HG02571 (cell line): Measurements from ENCODE around the gene NALCN.
"Not testable (repeated sequence)": the region's sequence is repeated elsewhere in the genome, so short reads cannot be mapped to it uniquely, and the experiment has no call there.

Source experiments
- ATAC-seq: cut with Tn5 transposase; IDR thresholded peaks from one replicate; pipeline ENCODE4 v1.9.1; 2021; ENCODE audit warnings: mild to moderate bottlenecking, moderate library complexity; ENCODE audit not compliant: unreplicated experiment

NALCN gene

GRCh38 chr13:101343128-101343787 is 73.0 kb downstream of the NALCN start:
- ATAC-seq = no peak

GRCh38 chr13:101341464-101341863 is 74.8 kb downstream of the NALCN start:
- ATAC-seq = no peak

- no peak for ATAC-seq
Measured at GRCh38 chr13:101339202-101339601, 77.1 kb downstream of the NALCN start.

GRCh38 chr13:101332583-101332982 is 83.7 kb downstream of the NALCN start:
- ATAC-seq = no peak

DNA sequence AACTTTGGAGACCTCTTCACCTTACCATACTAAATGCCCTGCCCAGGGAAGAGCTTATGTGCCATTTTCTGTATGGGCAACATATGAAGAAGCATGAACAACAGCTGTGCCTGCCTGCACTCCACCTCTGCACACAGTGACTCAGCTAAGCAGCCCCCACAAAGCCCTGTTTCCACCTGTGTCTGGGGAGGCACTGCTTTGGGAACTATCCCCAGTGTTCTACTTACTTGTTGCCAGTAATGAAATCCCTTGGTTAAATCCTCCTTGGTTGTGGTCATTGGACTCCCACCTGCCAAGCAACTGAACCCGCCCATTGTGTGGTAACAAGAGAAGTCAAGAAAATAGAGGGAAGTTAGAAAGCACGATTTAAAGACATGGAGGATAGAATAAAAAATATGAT is 84.6 kb downstream of the NALCN start:
- no peak for ATAC-seq

DNA sequence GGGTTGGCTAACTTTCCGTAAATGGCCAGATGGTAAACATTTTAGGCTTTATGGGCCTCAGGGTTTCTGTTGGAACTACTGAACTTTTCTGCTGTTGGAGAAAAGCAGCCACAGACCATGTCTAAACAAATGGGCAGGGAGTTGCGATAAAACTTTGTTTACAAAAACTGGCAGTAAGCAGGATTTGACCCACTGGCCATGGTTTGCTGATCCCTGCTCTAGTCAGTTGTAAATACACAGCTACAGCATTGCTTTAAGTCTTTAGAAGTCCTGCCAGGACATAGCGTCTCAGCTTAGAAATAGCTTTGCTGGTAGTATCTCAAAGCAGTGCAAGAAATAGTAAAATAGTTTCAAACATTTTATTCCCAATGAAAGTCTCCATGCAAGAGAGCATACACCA is 88.4 kb downstream of the NALCN start:
- no peak for ATAC-seq

GRCh38 chr13:101326710-101327109 is 89.6 kb downstream of the NALCN start:
- no peak for ATAC-seq

GRCh38 chr13:101325423-101325822 is 90.9 kb downstream of the NALCN start:
- no peak for ATAC-seq

- no peak for ATAC-seq
Measured at GRCh38 chr13:101323601-101324000, 92.7 kb downstream of the NALCN start.

DNA sequence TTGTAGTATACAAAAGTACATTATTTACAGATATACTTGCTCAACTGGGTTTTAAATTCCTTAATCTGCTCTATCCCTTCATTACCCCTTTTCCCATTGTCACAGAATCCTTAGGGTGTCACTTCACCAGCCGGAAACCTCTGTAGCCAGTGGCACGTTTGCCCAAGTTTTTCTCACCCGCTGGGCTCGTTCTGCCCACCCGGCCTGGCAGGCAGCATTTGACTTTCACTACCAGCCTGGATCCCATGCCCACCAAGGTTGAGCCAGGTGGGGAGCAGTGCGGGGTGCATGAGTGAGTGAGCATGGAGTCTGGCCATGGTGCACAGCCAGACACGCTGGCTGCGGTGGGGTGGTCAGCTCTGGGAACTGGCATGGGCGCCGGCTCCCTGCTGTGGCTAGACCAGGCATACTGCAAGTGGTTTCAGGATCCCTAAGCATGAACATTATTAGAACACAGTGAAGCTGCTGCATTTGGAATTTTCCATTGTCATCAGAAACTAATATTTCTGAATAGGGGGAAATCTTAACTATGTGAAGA is 98.3 kb downstream of the NALCN start:
- no peak for ATAC-seq

DNA sequence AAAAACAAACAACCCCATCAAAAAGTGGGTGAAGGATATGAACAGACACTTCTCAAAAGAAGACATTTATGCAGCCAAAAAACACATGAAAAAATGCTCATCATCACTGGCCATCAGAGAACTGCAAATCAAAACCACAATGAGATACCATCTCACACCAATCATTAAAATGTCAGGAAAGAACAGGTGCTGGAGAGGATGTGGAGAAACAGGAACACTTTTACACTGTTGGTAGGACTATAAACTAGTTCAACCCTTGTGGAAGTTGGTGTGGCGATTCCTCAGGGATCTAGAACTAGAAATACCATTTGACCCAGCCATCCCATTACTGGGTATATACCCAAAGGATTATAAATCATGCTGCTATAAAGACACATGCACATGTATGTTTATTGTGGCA is 102.8 kb downstream of the NALCN start:
- ATAC-seq = not testable (repeated sequence)

DNA sequence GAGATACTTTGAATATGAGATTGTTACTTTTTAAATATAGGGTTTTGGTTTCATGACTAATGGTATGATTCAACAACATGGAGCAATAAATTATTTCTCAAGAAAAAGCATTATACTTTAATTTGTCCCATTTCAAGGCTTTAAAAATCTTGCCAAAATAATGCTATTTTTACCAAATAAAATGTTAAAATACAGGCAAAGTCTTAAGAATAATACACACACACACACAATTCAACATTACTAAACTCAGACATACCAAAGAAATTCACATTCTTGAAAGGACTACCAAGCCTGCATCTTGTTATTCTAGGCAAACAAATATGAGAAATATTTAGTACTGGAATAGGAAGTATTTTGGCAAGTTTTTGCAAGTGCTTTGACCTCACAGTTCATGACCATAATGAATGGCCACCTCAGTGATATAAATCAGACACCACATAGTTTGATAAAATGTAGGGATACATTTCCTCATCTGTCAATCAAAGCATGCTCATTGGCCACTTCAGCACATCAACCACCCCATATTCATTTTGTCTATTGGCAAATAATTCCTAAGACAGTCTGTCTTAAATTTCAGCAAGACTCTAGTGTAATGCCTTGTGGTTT is 107.2 kb downstream of the NALCN start:
- no peak for ATAC-seq

- ATAC-seq = no peak
Measured at GRCh38 chr13:101308247-101309013, 107.9 kb downstream of the NALCN start.

DNA sequence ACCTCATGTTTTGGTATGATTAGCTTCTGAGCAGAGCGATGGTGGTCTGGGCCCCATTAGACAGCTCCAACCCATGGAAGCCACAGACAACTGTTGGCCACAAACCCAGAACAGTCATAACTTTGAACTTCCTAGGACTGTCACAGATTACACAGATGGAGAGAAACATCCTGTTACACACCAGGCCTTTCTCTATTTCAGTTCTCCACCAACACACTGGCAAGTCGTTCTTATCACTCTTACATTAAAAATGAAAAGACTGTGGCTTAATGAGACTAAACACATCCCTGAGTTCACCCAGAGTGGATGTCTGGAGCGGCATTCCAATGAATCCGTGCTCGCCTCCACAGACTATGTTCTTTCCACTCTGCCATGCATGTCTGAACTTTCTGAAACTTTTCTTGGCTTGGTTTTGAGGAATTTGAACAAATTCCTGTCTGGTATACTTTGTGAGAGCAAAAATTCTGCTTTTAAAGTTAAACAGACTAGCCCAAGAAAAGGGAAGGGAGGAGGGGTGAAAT is 109.1 kb downstream of the NALCN start:
- no peak for ATAC-seq

- no peak for ATAC-seq
Measured at GRCh38 chr13:101306773-101307172, 109.5 kb downstream of the NALCN start.

DNA sequence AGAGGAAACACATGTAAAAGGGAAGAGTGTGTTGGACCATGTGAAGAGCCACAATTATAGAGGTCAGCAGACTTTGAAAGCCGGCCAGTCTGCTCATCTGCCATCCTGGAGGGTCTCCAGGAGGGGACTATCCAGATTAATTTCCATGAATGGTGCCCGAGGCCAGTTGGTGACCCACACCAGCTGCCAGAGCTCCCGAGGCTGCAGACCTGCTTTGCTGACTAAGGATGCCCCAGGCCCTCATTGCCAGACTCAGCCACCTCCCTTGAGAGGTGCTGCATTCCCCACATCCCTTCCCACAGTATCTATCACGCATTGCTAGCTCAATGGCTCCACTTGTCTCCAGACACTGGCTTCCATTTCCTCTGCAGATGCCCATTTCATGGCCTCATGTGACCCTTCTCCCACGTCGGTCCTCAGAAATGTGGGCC is 110.3 kb downstream of the NALCN start:
- no peak for ATAC-seq

GRCh38 chr13:101303521-101303920 is 112.8 kb downstream of the NALCN start:
- ATAC-seq = no peak

DNA sequence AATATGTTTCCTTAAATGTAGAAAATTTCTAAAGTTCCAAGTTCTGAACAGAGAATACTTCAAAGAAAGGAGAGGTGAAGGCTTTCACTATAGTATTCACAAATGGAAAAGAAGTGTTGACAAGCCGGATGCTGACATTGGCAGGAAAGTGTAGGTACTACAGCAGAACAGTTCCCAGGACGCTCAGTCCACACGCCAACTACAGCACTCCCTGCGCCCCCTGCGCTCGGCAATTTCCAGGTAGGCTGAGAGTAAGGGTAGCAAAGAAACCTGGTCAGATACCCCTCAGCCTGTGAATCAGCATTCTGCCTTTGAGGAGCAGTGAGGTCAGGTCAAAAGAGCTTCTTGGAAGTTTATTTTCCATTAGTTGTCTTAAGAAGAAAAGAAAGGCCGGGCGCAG is 115.3 kb downstream of the NALCN start:
- no peak for ATAC-seq

DNA sequence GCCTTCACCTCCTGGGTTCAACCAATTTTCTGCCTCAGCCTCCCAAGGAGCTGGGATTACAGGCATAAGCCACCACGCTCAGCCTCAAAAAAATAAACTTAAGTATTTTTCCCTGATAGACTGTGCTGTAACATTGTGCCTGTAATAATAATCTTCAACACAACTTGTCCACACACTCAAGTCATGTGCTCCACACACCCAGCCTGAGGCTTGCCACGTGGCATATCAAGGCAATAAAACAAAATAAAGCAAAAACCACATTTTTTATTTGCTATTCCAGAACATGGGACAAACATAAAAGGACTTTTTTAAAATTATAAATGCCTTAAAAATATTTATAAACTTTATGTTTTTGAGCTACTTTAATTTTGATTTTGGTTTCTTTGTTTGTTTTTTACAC is 115.8 kb downstream of the NALCN start:
- ATAC-seq = no peak

DNA sequence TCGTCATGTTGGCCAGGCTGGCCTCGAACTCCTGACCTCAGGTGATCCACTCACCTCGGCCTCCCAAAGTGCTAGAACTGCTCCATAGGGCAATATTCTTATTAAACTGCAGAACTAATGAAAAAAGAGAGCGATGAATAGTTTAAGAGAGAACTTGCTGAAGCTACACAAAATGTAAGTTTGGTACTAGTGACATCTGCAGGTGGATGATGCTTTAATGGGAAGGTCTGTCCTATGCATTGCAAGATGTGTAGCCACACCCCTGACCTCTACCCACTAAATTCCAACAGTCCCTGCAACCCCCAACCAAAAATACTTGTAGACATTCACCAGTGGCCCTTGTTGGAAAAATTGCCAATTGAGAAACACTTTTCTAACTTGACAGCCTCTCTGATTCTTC is 117.8 kb downstream of the NALCN start:
- no peak for ATAC-seq

DNA sequence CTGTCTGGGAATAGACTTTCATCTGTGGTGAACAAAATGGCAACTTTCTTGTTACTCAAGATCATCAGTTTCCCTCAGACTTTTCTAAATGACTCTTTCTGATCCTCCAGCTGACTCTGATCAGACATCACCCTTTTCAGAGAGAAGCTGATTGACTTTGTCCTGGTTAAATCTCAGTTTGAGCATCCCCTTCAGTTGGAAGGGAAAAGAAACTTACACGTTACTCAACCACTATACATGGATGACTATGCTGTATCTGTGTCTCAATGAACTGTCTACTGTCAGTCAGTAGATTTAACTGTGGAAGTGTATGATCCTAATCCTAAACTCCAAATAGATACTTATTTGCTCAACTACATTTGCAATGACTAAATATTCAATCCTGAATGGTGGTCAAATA is 118.5 kb downstream of the NALCN start:
- ATAC-seq = no peak

GRCh38 chr13:101292711-101293110 is 123.6 kb downstream of the NALCN start:
- ATAC-seq = no peak
